GM12864 (cell line): ENCODE data around the gene EPHA7.

Source experiments
- DNase-seq: peaks from one replicate; pipeline ENCODE4 v3.0.0-alpha.2; 2011; ENCODE audit warnings: low read depth
- H3K4me3 ChIP-seq: 2 replicates; pipeline ENCODE4 v1.5.1; 2011; ENCODE audit warnings: mild to moderate bottlenecking, low read depth, low read length, control low read depth
- CTCF ChIP-seq: IDR thresholded peaks from 2 replicates; pipeline ENCODE4 v1.5.1; 2011; ENCODE audit warnings: low read depth, mild to moderate bottlenecking, moderate library complexity, low read length, control low read depth, inconsistent platforms; ENCODE audit errors: missing control alignments

EPHA7 gene

GRCh38 chr6:93350774-93351173 lies 68.6 kb downstream of the EPHA7 start:
- no peak for TF ChIP-seq CTCF
- H3K4me3 ChIP-seq: no peak overlapping the region
- no peak for DNase-seq

GRCh38 chr6:93344333-93344835 lies 75.0 kb downstream of the EPHA7 start:
- no peak for TF ChIP-seq CTCF
- H3K4me3 ChIP-seq: no peak overlapping the region
- DNase-seq: no peak

GRCh38 chr6:93343476-93343875 lies 75.9 kb downstream of the EPHA7 start:
- H3K4me3 ChIP-seq: no peak overlapping the region
- no peak for TF ChIP-seq CTCF
- no peak for DNase-seq

- TF ChIP-seq CTCF: no peak
- no peak overlapping the region for H3K4me3 ChIP-seq
- DNase-seq: no peak
Measured at GRCh38 chr6:93341900-93342613, 77.3 kb downstream of the EPHA7 start.

- no peak for TF ChIP-seq CTCF
- no peak for DNase-seq
- H3K4me3 ChIP-seq: no peak overlapping the region
Measured at GRCh38 chr6:93337772-93338394, 81.5 kb downstream of the EPHA7 start.

- H3K4me3 ChIP-seq: no peak overlapping the region
- DNase-seq: no peak
- no peak for TF ChIP-seq CTCF
Measured at GRCh38 chr6:93337014-93337413, 82.3 kb downstream of the EPHA7 start.
